HEK293T (cell line): Measurements from ENCODE around the gene MTNR1B.

ENCODE experiments used
- CTCF ChIA-PET: fragments of 350-600 bp; formaldehyde crosslinking; extraction: SDS; loops from one replicate; lab custom pipeline; 2021; ENCODE audit warnings: antibody characterized with exemption, inconsistent platforms; lab: Yijun Ruan, JAX
- POLR2A ChIA-PET: fragments of 350-600 bp; formaldehyde crosslinking; extraction: SDS; loops from one replicate; lab custom pipeline; 2020; ENCODE audit warnings: antibody characterized with exemption, inconsistent platforms; lab: Yijun Ruan, JAX
- DNase-seq: peaks from one replicate; pipeline ENCODE4 v3.0.0; 2012; ENCODE audit warnings: mixed read lengths; ENCODE audit errors: extremely low spot score
- ARNT ChIP-seq: fragments of 450-650 bp; IDR thresholded peaks from 2 replicates; pipeline ENCODE4 v1.6.1; 2017; ENCODE audit warnings: mild to moderate bottlenecking
- BHLHE40 ChIP-seq: fragments of 450-650 bp; IDR thresholded peaks from 2 replicates; pipeline ENCODE4 v1.6.1; 2016; ENCODE audit warnings: mild to moderate bottlenecking, moderate library complexity, borderline replicate concordance
- CTBP1 ChIP-seq: fragments of 450-650 bp; IDR thresholded peaks from 2 replicates; pipeline ENCODE4 v1.6.1; 2016; ENCODE audit warnings: borderline replicate concordance
- ELF4 ChIP-seq: fragments of 450-650 bp; IDR thresholded peaks from 2 replicates; pipeline ENCODE4 v1.6.1; 2017; ENCODE audit warnings: antibody characterized with exemption
- FOXA1 ChIP-seq: fragments of 450-650 bp; IDR thresholded peaks from 2 replicates; pipeline ENCODE4 v1.6.1; 2016; ENCODE audit warnings: mild to moderate bottlenecking
- FOXK2 ChIP-seq: fragments of 450-650 bp; IDR thresholded peaks from 2 replicates; pipeline ENCODE4 v1.6.1; 2016; ENCODE audit warnings: mild to moderate bottlenecking
- FOXM1 ChIP-seq: fragments of 450-650 bp; IDR thresholded peaks from 2 replicates; pipeline ENCODE4 v1.6.1; 2017; ENCODE audit warnings: mild to moderate bottlenecking, borderline replicate concordance
- HDGF ChIP-seq: fragments of 450-650 bp; IDR thresholded peaks from 2 replicates; pipeline ENCODE4 v1.6.1; 2017; ENCODE audit warnings: antibody characterized with exemption, borderline replicate concordance
- L3MBTL2 ChIP-seq: fragments of 450-650 bp; conservative IDR thresholded peaks from 2 replicates; pipeline ENCODE4 v1.6.1; 2016; ENCODE audit warnings: mild to moderate bottlenecking
- LEF1 ChIP-seq: fragments of 450-650 bp; IDR thresholded peaks from 2 replicates; pipeline ENCODE4 v1.6.1; 2017; ENCODE audit warnings: mild to moderate bottlenecking, borderline replicate concordance
- NFRKB ChIP-seq: fragments of 450-650 bp; IDR thresholded peaks from 2 replicates; pipeline ENCODE4 v1.6.1; 2016; ENCODE audit warnings: mild to moderate bottlenecking, moderate library complexity
- SP1 ChIP-seq: fragments of 450-650 bp; IDR thresholded peaks from 2 replicates; pipeline ENCODE4 v1.6.1; 2017
- SUZ12 ChIP-seq: fragments of 450-650 bp; IDR thresholded peaks from 2 replicates; pipeline ENCODE4 v1.6.1; 2016; ENCODE audit warnings: mild to moderate bottlenecking
- TARDBP ChIP-seq: fragments of 450-650 bp; IDR thresholded peaks from 2 replicates; pipeline ENCODE4 v1.6.1; 2016
- ZNF384 ChIP-seq: fragments of 450-650 bp; IDR thresholded peaks from 2 replicates; pipeline ENCODE4 v1.6.1; 2016
- TF ChIP-seq, protein P1 (sequence below): fragments of 450-650 bp; IDR thresholded peaks from 2 replicates; pipeline ENCODE4 v1.6.1; 2016

MTNR1B gene

DNA sequence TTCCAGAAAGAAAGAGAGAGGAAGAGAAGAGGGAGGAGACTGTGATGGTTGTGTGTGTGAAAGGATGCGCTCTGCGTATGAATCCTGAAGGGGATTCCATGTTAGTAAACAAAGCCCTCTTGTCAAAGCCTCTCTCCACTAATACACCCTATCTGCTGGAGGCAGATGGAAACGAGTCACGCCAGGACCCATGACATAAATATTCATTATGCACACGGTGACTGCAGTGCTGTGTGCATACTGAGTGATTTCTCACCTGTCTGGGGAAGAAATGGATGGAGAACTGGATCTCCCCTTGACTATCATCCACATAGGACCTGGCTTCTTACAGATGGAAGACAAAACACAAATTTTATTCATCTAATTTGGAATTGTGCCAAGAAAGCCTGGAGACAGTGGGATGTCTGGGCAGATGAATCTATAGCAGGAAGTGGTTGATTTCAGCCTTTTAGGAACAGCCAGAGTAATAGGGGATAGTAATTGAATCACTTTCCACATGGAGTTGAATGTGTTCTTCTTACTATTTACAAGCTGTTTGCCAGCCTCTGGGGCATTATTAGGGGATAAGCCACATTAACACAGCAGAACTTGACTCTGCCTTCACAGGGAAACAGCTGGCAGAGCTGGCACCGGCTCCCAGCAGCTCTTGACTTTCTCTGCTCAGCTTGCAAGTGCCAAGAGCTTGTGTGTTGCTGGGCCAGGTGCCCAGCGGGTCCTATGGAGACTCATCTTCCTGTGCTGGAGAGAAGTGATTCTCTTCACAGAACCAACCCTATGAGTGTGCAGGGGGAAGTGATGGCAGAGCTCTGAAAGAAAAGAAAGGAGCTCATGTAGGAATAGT, 9.0 kb downstream of the MTNR1B start:
- no peak for TF ChIP-seq ZNF384
- TF ChIP-seq SP1 = no peak
- TF ChIP-seq CTBP1 = no peak
- no peak for TF ChIP-seq BHLHE40
- TF ChIP-seq L3MBTL2 = no peak
- no peak for TF ChIP-seq NFRKB
- TF ChIP-seq, protein P1, sequence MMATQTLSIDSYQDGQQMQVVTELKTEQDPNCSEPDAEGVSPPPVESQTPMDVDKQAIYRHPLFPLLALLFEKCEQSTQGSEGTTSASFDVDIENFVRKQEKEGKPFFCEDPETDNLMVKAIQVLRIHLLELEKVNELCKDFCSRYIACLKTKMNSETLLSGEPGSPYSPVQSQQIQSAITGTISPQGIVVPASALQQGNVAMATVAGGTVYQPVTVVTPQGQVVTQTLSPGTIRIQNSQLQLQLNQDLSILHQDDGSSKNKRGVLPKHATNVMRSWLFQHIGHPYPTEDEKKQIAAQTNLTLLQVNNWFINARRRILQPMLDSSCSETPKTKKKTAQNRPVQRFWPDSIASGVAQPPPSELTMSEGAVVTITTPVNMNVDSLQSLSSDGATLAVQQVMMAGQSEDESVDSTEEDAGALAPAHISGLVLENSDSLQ = no peak
- no peak for TF ChIP-seq SUZ12
- TF ChIP-seq FOXM1 = no peak
- TF ChIP-seq HDGF = no peak
- TF ChIP-seq ELF4 = no peak
- no peak for TF ChIP-seq LEF1
- CTCF ChIA-PET = no interaction called here
- no peak for DNase-seq
- POLR2A ChIA-PET = no interaction called here

DNA sequence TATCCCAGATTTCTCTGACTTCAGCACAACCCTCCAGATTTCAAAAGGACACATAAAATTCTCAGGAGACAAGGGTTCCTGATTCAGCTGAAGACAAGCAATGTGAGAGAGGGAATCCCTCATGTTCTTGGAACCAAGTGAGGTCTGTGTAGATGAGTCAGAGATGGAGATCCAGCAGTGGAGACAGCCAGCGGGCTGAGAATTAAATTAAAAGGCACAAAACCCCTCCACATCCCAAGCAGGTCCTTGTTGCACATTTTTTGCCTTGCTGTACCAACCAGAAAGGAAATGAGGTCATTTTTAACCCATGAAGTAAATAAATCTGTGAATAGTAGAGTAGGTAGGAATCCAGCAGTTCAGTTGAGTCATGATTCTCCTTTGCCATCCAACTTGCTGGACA, 9.7 kb downstream of the MTNR1B start:
- DNase-seq = no peak
- no peak for TF ChIP-seq CTBP1
- TF ChIP-seq TARDBP = no peak
- no peak for TF ChIP-seq ZNF384
- no peak for TF ChIP-seq FOXK2
- TF ChIP-seq FOXM1 = no peak
- no peak for TF ChIP-seq NFRKB
- TF ChIP-seq, protein P1 = no peak
- TF ChIP-seq BHLHE40 = no peak
- TF ChIP-seq HDGF = no peak
- TF ChIP-seq ARNT = no peak
- no peak for TF ChIP-seq SP1
- TF ChIP-seq SUZ12 = no peak
- no peak for TF ChIP-seq FOXA1
- TF ChIP-seq ELF4 = no peak
- no peak for TF ChIP-seq LEF1
- TF ChIP-seq L3MBTL2 = no peak
- POLR2A ChIA-PET = no interaction called here
- CTCF ChIA-PET = no interaction called here

DNA sequence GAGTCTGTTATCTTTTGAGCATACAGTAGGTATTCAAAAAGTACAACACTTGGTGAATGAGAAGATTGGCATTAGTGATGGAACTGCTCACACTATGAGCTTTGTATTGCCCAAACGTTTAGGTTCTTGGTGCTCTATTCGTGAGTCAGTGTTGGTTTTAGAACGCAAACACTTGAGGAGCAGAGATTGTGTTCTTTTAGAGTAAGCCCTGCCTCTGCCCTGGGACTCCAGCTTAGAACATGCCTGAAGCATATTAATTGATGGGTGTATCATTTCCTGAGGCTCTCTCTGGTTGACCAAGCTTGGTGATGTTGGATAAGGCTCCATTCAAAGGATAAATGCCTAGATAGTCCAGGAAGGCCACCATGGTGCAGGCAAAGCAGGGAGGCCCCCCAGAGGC, 10.9 kb downstream of the MTNR1B start:
- POLR2A ChIA-PET = no interaction called here
- TF ChIP-seq, protein P1 = no peak
- TF ChIP-seq SP1 (no peak), SUZ12 (no peak), ELF4 (no peak), FOXM1 (no peak), CTBP1 (no peak), NFRKB (no peak), LEF1 (no peak), HDGF (no peak), ARNT (no peak), L3MBTL2 (no peak), TARDBP (no peak), FOXA1 (no peak), BHLHE40 (no peak), FOXK2 (no peak), ZNF384 (no peak)
- CTCF ChIA-PET = no interaction called here
- no peak for DNase-seq

DNA sequence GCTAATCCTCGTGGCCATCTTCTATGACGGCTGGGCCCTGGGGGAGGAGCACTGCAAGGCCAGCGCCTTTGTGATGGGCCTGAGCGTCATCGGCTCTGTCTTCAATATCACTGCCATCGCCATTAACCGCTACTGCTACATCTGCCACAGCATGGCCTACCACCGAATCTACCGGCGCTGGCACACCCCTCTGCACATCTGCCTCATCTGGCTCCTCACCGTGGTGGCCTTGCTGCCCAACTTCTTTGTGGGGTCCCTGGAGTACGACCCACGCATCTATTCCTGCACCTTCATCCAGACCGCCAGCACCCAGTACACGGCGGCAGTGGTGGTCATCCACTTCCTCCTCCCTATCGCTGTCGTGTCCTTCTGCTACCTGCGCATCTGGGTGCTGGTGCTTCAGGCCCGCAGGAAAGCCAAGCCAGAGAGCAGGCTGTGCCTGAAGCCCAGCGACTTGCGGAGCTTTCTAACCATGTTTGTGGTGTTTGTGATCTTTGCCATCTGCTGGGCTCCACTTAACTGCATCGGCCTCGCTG, 12.1 kb downstream of the MTNR1B start:
- TF ChIP-seq SP1 (no peak), NFRKB (no peak), CTBP1 (no peak), ELF4 (no peak), FOXK2 (no peak)
- ChIA-PET POLR2A (no interaction called here), CTCF (no interaction called here)
- no peak for DNase-seq

DNA sequence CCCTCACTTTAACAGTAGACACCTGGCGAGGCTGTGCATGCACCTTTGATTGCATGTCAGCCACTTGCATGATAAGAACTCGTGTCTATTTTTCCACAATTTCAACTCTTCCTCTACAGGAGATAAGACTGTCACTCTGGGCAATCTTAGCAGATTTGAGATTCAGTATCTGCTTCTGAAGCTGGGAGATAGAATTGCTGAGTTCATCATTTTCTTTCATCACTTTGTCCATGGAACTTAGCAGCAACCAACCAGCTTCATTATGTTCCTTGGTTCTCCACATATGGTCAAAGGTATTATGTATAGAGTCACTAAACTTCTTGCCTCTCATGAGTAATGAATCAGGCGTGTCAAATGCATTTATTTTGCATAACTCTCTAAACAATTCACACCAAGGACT, 17.1 kb downstream of the MTNR1B start:
- POLR2A ChIA-PET = no interaction called here
- CTCF ChIA-PET = no interaction called here
- DNase-seq = no peak
- TF ChIP-seq FOXA1 (no peak), BHLHE40 (no peak), ELF4 (no peak), L3MBTL2 (no peak), SP1 (no peak), ARNT (no peak), SUZ12 (no peak), ZNF384 (no peak)

DNA sequence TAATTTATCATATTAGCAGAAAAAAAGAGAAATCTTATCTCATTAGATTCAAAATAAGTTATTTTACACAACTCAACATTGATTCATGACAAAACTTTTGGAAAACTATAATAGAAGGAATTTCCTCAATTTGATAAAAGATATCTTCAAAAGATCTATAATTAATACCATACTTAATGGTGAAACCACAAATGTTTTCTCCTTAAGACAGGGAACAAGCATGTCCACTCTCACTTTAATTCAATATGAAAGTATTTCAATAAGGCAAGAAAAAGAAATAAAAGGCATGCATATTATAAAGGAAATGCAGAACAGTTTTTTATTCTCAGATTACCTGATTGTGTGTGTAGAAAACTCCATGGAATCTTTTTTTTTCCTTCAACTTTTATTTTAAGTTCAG, 23.6 kb downstream of the MTNR1B start:
- ChIA-PET POLR2A (no interaction called here), CTCF (no interaction called here)

More for the DNA sequence above, 23.6 kb downstream of the MTNR1B start:
- no peak for DNase-seq
- no peak for TF ChIP-seq BHLHE40
- no peak for TF ChIP-seq FOXK2
- no peak for TF ChIP-seq NFRKB
- TF ChIP-seq SP1 = no peak
- no peak for TF ChIP-seq ELF4
- no peak for TF ChIP-seq L3MBTL2
- TF ChIP-seq ARNT = no peak
- no peak for TF ChIP-seq FOXA1
- TF ChIP-seq ZNF384 = no peak
- TF ChIP-seq LEF1 = no peak
- TF ChIP-seq, protein P1 = no peak
- no peak for TF ChIP-seq SUZ12
